GM12878 (cell line): ENCODE data around the gene MAP4K1. TPM values are rescaled to one million over a fixed set of nuclear protein-coding genes. Genes with fewer than 3 reads are reported as not detected.

Experiments used
- ATAC-seq: fragments of 200-7000 bp; cut with Tn5 transposase; 3 replicates; pipeline ENCODE4 v1.9.1; 2020; ENCODE audit warnings: mild to moderate bottlenecking, moderate library complexity
- BruUV-seq: library from RNA; stranded (reverse); fragments of 400-500 nt; replicated peaks from 2 replicates; lab custom pipeline; 2021; lab: Mats Ljungman, UMichigan
- CTCF ChIA-PET: fragments of 300-600 bp; sonication (Branson Sonifier 250); formaldehyde crosslinking; extraction: SDS; loops from one replicate; lab custom pipeline; 2021; ENCODE audit warnings: inconsistent platforms; lab: Yijun Ruan, JAX
- POLR2A ChIA-PET: fragments of 350-600 bp; formaldehyde crosslinking; extraction: SDS; loops from one replicate; lab custom pipeline; 2021; ENCODE audit warnings: inconsistent platforms; lab: Charles Lee
- RAD21 ChIA-PET: fragments of 300-600 bp; sonication (Branson Sonifier 250); formaldehyde crosslinking; loops from one replicate; lab custom pipeline; 2023; ENCODE audit warnings: antibody characterized with exemption; ENCODE audit not compliant: unreplicated experiment; lab: Charles Lee
- SMC1A ChIA-PET: fragments of 300-600 bp; sonication (Branson Sonifier 250); formaldehyde crosslinking; loops from one replicate; lab custom pipeline; 2023; ENCODE audit not compliant: unreplicated experiment, uncharacterized antibody; lab: Charles Lee
- DNase-seq: peaks from one replicate; pipeline ENCODE4 v3.0.0-alpha.2; 2011; ENCODE audit warnings: low read depth, low spot score
- FAIRE-seq: peaks from 3 replicates; lab custom pipeline; 2011; peaks lifted over from hg19 to GRCh38; lab: Jason Lieb, UNC
- H2AFZ ChIP-seq: 2 replicates; pipeline ENCODE4 v1.6.0; 2011; ENCODE audit warnings: low read depth, low read length, control low read depth; ENCODE audit not compliant: control insufficient read depth
- H3K27ac ChIP-seq: 2 replicates; pipeline ENCODE4 v1.5.1; 2011; ENCODE audit warnings: control low read depth; ENCODE audit not compliant: control insufficient read depth, insufficient read depth
- H3K27me3 ChIP-seq, 2 experiments: replicated peaks in 1 of 2; 2 replicates each; pipeline versions ENCODE4 v1.6.0 to v1.6.1; 2011; ENCODE audit warnings: low read length in 1 of 2; ENCODE audit not compliant: control insufficient read depth in 2 of 2, insufficient read depth in 2 of 2
- H3K36me3 ChIP-seq, 2 experiments: 2 replicates each; pipeline ENCODE4 v1.5.1; 2011; ENCODE audit warnings: low read length in 1 of 2; ENCODE audit not compliant: control insufficient read depth in 2 of 2, insufficient read depth in 2 of 2
- H3K4me1 ChIP-seq: 2 replicates; pipeline ENCODE4 v1.6.1; 2011; ENCODE audit warnings: mild to moderate bottlenecking, low read length, moderate library complexity, mixed read lengths; ENCODE audit not compliant: control insufficient read depth, insufficient read depth
- H3K4me2 ChIP-seq: 2 replicates; pipeline ENCODE4 v1.6.0; 2011; ENCODE audit warnings: control low read depth; ENCODE audit not compliant: control insufficient read depth, insufficient read depth
- H3K4me3 ChIP-seq: fragments of 200-600 bp; sonication (generic); 2 replicates; pipeline ENCODE4 v1.5.1; 2016
- H3K79me2 ChIP-seq: 2 replicates; pipeline ENCODE4 v1.6.0; 2011; ENCODE audit warnings: low read length; ENCODE audit not compliant: control insufficient read depth, insufficient read depth
- H3K9ac ChIP-seq: 2 replicates; pipeline ENCODE4 v1.8.0; 2011; ENCODE audit warnings: low read length, control low read depth, mixed read lengths; ENCODE audit not compliant: control insufficient read depth, insufficient read depth
- H3K9me3 ChIP-seq: replicated peaks from 3 replicates; pipeline ENCODE4 v1.5.1; 2011; ENCODE audit warnings: mild to moderate bottlenecking, low read length; ENCODE audit not compliant: control insufficient read depth, insufficient read depth
- H4K20me1 ChIP-seq: 2 replicates; pipeline ENCODE4 v1.6.0; 2011; ENCODE audit not compliant: control insufficient read depth, insufficient read depth
- BHLHE40 ChIP-seq, 2 experiments: fragments of 450-650 bp in 1 of 2; IDR thresholded peaks; 2 replicates each; pipeline ENCODE4 v1.6.1; 2011 to 2017; ENCODE audit warnings: low read depth in 2 of 2, borderline replicate concordance in 1 of 2, improper control_type of control experiment in 1 of 2, low read length in 1 of 2, mild to moderate bottlenecking in 1 of 2
- CBFB ChIP-seq: IDR thresholded peaks from 2 replicates; pipeline ENCODE4 v1.6.1; 2016; ENCODE audit warnings: antibody characterized with exemption, low read depth
- CBX5 ChIP-seq: sonication (generic); IDR thresholded peaks from 2 replicates; pipeline ENCODE4 v1.6.1; 2016; ENCODE audit warnings: low read depth, moderate library complexity, mild to moderate bottlenecking, inconsistent platforms
- CHD2 ChIP-seq: IDR thresholded peaks from 2 replicates; pipeline ENCODE4 v1.6.1; 2011; ENCODE audit warnings: low read depth, low read length, improper control_type of control experiment, borderline replicate concordance
- GABPA ChIP-seq: IDR thresholded peaks from 2 replicates; pipeline ENCODE4 v1.6.1; 2014; ENCODE audit warnings: antibody characterized with exemption, low read depth, mild to moderate bottlenecking, inconsistent platforms
- HDAC6 ChIP-seq: fragments of 200-600 bp; sonication (generic); IDR thresholded peaks from one replicate; pipeline ENCODE4 v1.8.0; 2017; ENCODE audit warnings: antibody characterized with exemption; ENCODE audit not compliant: unreplicated experiment
- IKZF1 ChIP-seq: fragments of 450-650 bp; conservative IDR thresholded peaks from 2 replicates; pipeline ENCODE4 v1.6.1; 2017; ENCODE audit warnings: antibody characterized with exemption, mild to moderate bottlenecking
- IKZF2 ChIP-seq, 2 experiments: fragments of 450-650 bp; IDR thresholded peaks; 2 replicates each; pipeline ENCODE4 v1.6.1; 2017; ENCODE audit warnings: mild to moderate bottlenecking in 2 of 2, moderate library complexity in 2 of 2
- KLF5 ChIP-seq: fragments of 450-650 bp; IDR thresholded peaks from 2 replicates; pipeline ENCODE4 v1.6.1; 2014; ENCODE audit warnings: mild to moderate bottlenecking; ENCODE audit not compliant: partially characterized antibody
- NR2C1 ChIP-seq: fragments of 450-650 bp; IDR thresholded peaks from 2 replicates; pipeline ENCODE4 v1.6.1; 2017; ENCODE audit warnings: antibody characterized with exemption, mild to moderate bottlenecking, moderate library complexity
- RB1 ChIP-seq: fragments of 450-650 bp; formaldehyde crosslinking; IDR thresholded peaks from 2 replicates; pipeline ENCODE4 v1.6.1; 2017; ENCODE audit warnings: mild to moderate bottlenecking, borderline replicate concordance
- SP1 ChIP-seq: IDR thresholded peaks from one replicate; pipeline ENCODE4 v1.6.1; 2011; ENCODE audit warnings: low read depth, low read length
- SREBF1 ChIP-seq: IDR thresholded peaks from 2 replicates; pipeline ENCODE4 v1.6.1; 2012; ENCODE audit warnings: mild to moderate bottlenecking, low read length
- STAT3 ChIP-seq: IDR thresholded peaks from 2 replicates; pipeline ENCODE4 v1.6.1; 2011; ENCODE audit warnings: low read depth, low read length, improper control_type of control experiment
- ZNF24 ChIP-seq: fragments of 450-650 bp; IDR thresholded peaks from 2 replicates; pipeline ENCODE4 v1.6.1; 2017; ENCODE audit warnings: antibody characterized with exemption, mild to moderate bottlenecking
- ZNF622 ChIP-seq: fragments of 450-650 bp; IDR thresholded peaks from 2 replicates; pipeline ENCODE4 v1.6.1; 2017; ENCODE audit warnings: mild to moderate bottlenecking, inconsistent platforms
- WGBS: methylation state at CpG from one replicate; pipeline ENCODE4 v1.1.6; 2016; ENCODE audit warnings: low lambda C conversion rate; ENCODE audit not compliant: insufficient replicate concordance, insufficient coverage; ENCODE audit errors: missing lambda C conversion rate; 5-methylcytosine and 5-hydroxymethylcytosine counted together
- in situ Hi-C: fragments of 300-500 bp; cut with MboI; formaldehyde crosslinking; loops from 9 replicates; pipeline ENCODE4 v1.14.3; 2018; ENCODE audit warnings: mixed read lengths
- intact Hi-C: fragments of 100-400 bp; cut with micrococcal nuclease; formaldehyde crosslinking; loops from one replicate; pipeline ENCODE4 v1.14.2; 2022; ENCODE audit not compliant: unreplicated experiment
- polyA plus RNA-seq, 11 experiments: library from polyadenylated mRNA; depleted of rRNA in 4 of 11; unstranded in 6 of 11; stranded (reverse) in 5 of 11; fragments of >200 nt; fragmentation: Nextera tagmentation in 4 of 11; fragmentation: Illumina TruSeq in 1 of 11; extraction: Ambion mirVana in 4 of 11; extraction: Trizol in 1 of 11; gene quantifications; 1 replicate in 1 of 11; 2 replicates in 10 of 11; pipeline versions ENCODE4 v1.2.1 to v1.2.3, GENCODE V29; 2011 to 2016; ENCODE audit warnings: inconsistent platforms in 2 of 11, missing spikeins in 2 of 11, low read depth in 1 of 11
- total RNA-seq, 4 experiments: library from RNA; depleted of rRNA in 3 of 4; stranded (reverse); fragments of >200 nt in 3 of 4; fragmentation: Illumina TruSeq in 1 of 4; extraction: Trizol in 1 of 4; gene quantifications; 2 replicates each; pipeline versions ENCODE4 v1.2.1 to v1.2.3, GENCODE V29; 2013 to 2021
- TF ChIP-seq, protein P1 (sequence below): fragments of 450-650 bp; IDR thresholded peaks from 2 replicates; pipeline ENCODE4 v1.6.1; 2017; ENCODE audit warnings: mild to moderate bottlenecking, moderate library complexity
- TF ChIP-seq, protein P2 (sequence below): fragments of 450-650 bp; IDR thresholded peaks from 2 replicates; pipeline ENCODE4 v1.6.1; 2018; ENCODE audit warnings: borderline replicate concordance, mild to moderate bottlenecking; ENCODE audit not compliant: partially characterized antibody

MAP4K1 gene
- total and polyA plus RNA-seq, 10 of the 15 experiments (the other 5 are each of a cell fraction or from before 2014, with no cell fraction given), result 39.2 to 306 (median 140) TPM

DNA sequence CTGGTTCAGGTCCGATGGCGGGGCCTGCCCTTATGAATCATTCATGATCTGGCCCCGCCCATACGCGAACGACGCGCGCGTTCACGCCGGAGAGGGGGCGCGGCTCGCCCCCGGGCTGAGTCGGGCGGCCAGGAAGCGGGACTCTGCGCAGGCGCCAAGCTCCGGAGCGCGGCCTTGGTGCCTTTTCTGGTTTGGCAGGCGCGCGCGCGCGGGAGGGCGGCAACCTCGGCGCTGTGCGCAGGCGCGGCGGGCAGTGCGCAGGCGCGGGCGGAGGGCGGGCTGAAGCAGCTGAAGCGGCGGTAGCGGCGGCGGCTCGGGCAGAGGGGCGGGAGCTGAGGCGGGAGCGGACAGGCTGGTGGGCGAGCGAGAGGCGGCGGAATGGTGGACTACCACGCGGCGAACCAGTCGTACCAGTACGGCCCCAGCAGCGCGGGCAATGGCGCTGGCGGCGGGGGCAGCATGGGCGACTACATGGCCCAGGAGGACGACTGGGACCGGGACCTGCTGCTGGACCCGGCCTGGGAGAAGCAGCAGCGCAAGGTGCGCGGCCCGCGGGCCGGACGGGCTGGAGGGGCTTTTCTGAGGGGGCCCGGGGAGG is 29.7 kb upstream of the MAP4K1 start, which contains the start of gene ACTN4:
TSS of gene ACTN4 (plus strand) at position 282 of the 598 bp plus-strand sequence. CDS start at position 379, 97 bp downstream.
- WGBS, result under 1% methylated on average over 74 of the region's 77 CpGs
- Histone ChIP-seq H3K36me3 (no peaks in the 10 kb centered on the region), H3K4me2 (peak within 1 kb of the TSS; percentile 97), H3K9ac (peak within 1 kb of the TSS; percentile 95), H3K27me3 (no peaks in the 10 kb centered on the region), H3K4me3 (peak within 1 kb of the TSS; percentile 100), H3K79me2 (peaks cover 50% of the 10 kb centered on the region), H3K27ac (peak within 1 kb of the TSS; percentile 79), H4K20me1 (no peaks in the 10 kb centered on the region; the same call in 1 of the 2 replicates), H3K9me3 (no peaks in the 10 kb centered on the region), H3K4me1 (peaks cover 13% of the 10 kb centered on the region), H2AFZ (peak within 1 kb of the TSS; percentile 59)
- no TSS peak for BruUV-seq
- peak; percentile 78 for DNase-seq
- RAD21 ChIA-PET, result interaction anchor here (0.6 to 2.5 kb wide), 24 partner anchors 9 to 316 kb away, joined by 3 to 21 read pairs (median 4); partner anchors contain the start of genes ECH1, EIF3K, FAM98C and MAP4K1
- peak; percentile 91 for ATAC-seq
- CTCF ChIA-PET, result interaction anchor here (0.7 to 6.5 kb wide), 14 partner anchors 9 to 694 kb away, joined by 3 to 53 read pairs (median 4); partner anchors contain the start of genes FAM98C, MAP4K1, MRPS12 and SARS2
- POLR2A ChIA-PET, result interaction anchor here (0.6 to 2.8 kb wide), 16 partner anchors 9 to 266 kb away, joined by 3 to 26 read pairs (median 4); partner anchors contain the start of genes ECH1, EIF3K, MAP4K1 and RINL
- FAIRE-seq, result peak; percentile 77
- in situ Hi-C loops (loop anchor here (25.0 kb wide), 1 partner anchor 235 kb away; the partner anchor contains the start of gene FAM98C), intact Hi-C loops (loop anchor here (5.0 kb wide), 1 partner anchor 40 kb away; no protein-coding TSS in a partner anchor)
- SMC1A ChIA-PET, result interaction anchor here (0.8 to 2.1 kb wide), 10 partner anchors 10 to 283 kb away, joined by 3 to 10 read pairs (median 3); partner anchors contain the start of genes EIF3K, MAP4K1, MRPS12 and PSMD8
- TF ChIP-seq SP1 (peak; percentile 69), CBFB (no peak), CHD2 (no peak), IKZF2 (IDR thresholded peaks at IDR 0.05) (no peak), SREBF1 (no peak), RB1 (peak; percentile 96), BHLHE40 (IDR thresholded peaks at IDR 0.05; ENCODE audit: borderline replicate concordance in 1 of 2, low read depth in 2 of 2, low read length in 1 of 2) (peak; percentile 43 to 63; a peak in 2 of 4 replicates), HDAC6 (no peak), CBX5 (no peak), KLF5 (peak; percentile 74), ZNF622 (no peak), ZNF24 (no peak), STAT3 (no peak), GABPA (no peak), IKZF1 (peak; percentile 100), NR2C1 (no peak)
- TF ChIP-seq, protein P1, sequence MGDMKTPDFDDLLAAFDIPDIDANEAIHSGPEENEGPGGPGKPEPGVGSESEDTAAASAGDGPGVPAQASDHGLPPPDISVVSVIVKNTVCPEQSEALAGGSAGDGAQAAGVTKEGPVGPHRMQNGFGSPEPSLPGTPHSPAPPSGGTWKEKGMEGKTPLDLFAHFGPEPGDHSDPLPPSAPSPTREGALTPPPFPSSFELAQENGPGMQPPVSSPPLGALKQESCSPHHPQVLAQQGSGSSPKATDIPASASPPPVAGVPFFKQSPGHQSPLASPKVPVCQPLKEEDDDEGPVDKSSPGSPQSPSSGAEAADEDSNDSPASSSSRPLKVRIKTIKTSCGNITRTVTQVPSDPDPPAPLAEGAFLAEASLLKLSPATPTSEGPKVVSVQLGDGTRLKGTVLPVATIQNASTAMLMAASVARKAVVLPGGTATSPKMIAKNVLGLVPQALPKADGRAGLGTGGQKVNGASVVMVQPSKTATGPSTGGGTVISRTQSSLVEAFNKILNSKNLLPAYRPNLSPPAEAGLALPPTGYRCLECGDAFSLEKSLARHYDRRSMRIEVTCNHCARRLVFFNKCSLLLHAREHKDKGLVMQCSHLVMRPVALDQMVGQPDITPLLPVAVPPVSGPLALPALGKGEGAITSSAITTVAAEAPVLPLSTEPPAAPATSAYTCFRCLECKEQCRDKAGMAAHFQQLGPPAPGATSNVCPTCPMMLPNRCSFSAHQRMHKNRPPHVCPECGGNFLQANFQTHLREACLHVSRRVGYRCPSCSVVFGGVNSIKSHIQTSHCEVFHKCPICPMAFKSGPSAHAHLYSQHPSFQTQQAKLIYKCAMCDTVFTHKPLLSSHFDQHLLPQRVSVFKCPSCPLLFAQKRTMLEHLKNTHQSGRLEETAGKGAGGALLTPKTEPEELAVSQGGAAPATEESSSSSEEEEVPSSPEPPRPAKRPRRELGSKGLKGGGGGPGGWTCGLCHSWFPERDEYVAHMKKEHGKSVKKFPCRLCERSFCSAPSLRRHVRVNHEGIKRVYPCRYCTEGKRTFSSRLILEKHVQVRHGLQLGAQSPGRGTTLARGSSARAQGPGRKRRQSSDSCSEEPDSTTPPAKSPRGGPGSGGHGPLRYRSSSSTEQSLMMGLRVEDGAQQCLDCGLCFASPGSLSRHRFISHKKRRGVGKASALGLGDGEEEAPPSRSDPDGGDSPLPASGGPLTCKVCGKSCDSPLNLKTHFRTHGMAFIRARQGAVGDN, result peak; percentile 83
- TF ChIP-seq, protein P2, sequence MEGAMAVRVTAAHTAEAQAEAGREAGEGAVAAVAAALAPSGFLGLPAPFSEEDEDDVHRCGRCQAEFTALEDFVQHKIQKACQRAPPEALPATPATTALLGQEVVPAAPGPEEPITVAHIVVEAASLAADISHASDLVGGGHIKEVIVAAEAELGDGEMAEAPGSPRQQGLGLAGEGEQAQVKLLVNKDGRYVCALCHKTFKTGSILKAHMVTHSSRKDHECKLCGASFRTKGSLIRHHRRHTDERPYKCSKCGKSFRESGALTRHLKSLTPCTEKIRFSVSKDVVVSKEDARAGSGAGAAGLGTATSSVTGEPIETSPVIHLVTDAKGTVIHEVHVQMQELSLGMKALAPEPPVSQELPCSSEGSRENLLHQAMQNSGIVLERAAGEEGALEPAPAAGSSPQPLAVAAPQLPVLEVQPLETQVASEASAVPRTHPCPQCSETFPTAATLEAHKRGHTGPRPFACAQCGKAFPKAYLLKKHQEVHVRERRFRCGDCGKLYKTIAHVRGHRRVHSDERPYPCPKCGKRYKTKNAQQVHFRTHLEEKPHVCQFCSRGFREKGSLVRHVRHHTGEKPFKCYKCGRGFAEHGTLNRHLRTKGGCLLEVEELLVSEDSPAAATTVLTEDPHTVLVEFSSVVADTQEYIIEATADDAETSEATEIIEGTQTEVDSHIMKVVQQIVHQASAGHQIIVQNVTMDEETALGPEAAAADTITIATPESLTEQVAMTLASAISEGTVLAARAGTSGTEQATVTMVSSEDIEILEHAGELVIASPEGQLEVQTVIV, result no peak
